ENCODE measurements around the gene GLIS1. TPM values are rescaled to one million over a fixed set of nuclear protein-coding genes. Genes with fewer than 3 reads are reported as not detected.

Gene GLIS1
- polyA plus RNA-seq, 1 donor (not counting 4 experiments of a cell fraction or from before 2014, with no cell fraction given), result not detected

DNA sequence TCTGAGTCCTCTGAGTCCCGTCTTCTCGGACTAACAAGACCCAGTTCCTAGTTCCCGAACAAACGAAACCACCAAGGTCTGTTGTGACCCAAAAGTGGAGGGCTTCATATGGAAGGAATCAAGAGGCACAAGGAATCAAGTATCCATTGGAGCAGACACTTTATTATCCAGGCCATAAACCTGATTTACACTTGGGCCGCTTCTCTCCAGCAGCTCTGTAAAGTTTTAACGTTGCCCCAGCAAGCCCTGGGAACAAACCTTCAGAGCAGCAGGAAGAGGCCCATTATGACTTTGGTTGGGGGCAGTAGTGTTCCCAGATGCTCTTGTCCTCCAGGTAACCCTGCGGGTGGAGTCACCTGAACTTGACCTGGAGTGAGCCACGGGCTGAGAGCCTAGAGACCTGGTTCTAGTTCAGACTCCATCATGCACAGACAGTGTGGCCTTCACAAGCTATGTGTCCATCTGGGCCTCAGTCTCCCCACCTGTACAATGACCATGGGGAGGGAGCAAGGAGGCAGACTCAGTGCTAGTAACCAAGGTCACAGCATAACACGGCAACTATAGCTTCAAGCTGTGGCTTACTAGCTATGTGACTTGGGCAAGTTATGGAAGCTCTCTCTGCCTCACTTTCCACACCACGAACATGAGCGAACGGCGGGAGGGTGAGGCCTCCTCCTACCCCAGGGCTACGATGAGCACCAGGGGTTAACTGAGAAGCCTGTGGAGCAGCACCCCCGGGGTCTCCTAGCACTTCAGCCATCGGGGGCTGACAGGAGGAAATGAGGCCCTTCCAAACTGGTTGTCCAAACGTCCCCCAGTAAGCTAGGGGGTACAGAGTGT lies 95.7 kb downstream of the GLIS1 start:
- no peak overlapping the region for H2AFZ ChIP-seq (ENCODE audit: control insufficient read depth, low read length)
- no peaks in the 10 kb centered on the region for H3K9me1 ChIP-seq (ENCODE audit: control insufficient read depth, extremely low read depth, insufficient read depth, low read length)
- H3K9ac ChIP-seq (ENCODE audit: control insufficient read depth, extremely low read depth, insufficient read depth, low read length), result no peak overlapping the region
- dilution Hi-C loops (cut with MboI; ENCODE audit: extremely low pct_ligation_motif_present, low sequenced_read_pairs), result no loop called here
- no peak for DNase-seq (ENCODE audit: low read depth, low spot score)
- H4K20me1 ChIP-seq (ENCODE audit: control insufficient read depth, extremely low read depth, insufficient read depth, low read length), result no peaks in the 10 kb centered on the region
- no peaks in the 10 kb centered on the region for H3K36me3 ChIP-seq (ENCODE audit: control insufficient read depth in 2 of 2, extremely low read depth in 1 of 2, insufficient read depth in 2 of 2, low read length in 2 of 2)
- no peak overlapping the region for H3K27ac ChIP-seq (ENCODE audit: control insufficient read depth, insufficient read depth, low read length)
- no peak overlapping the region for H3K4me3 ChIP-seq (ENCODE audit: control insufficient read depth in 2 of 3, extremely low read depth in 1 of 3, insufficient read depth in 2 of 3, low read depth in 1 of 3, low read length in 3 of 3)
- H3K4me1 ChIP-seq (ENCODE audit: control insufficient read depth, extremely low read depth, insufficient read depth, low read length), result peaks cover 5% of the 10 kb centered on the region
- H3K27me3 ChIP-seq (ENCODE audit: control insufficient read depth, extremely low read depth, insufficient read depth, low read length), result peaks cover 14% of the 10 kb centered on the region
- FAIRE-seq, result no peak
- no peaks in the 10 kb centered on the region for H3K79me2 ChIP-seq (ENCODE audit: control insufficient read depth, insufficient read depth, low read length)
- no peaks in the 10 kb centered on the region for H3K9me3 ChIP-seq (ENCODE audit: control insufficient read depth, low read depth, low read length)
- H3K4me2 ChIP-seq (ENCODE audit: control insufficient read depth, extremely low read depth, insufficient read depth, low read depth, low read length), result no peak overlapping the region
- no peak for TF ChIP-seq CTCF (optimal IDR thresholded peaks at IDR 0.05 in 1 of 3, IDR thresholded peaks at IDR 0.05 in 1 of 3, conservative IDR thresholded peaks at IDR 0.05 in 1 of 3; ENCODE audit: extremely low read depth in 1 of 3, insufficient read depth in 2 of 3, low read length in 3 of 3)
- TF ChIP-seq EZH2 (IDR thresholded peaks at IDR 0.05; ENCODE audit: low read length), result no peak

DNA sequence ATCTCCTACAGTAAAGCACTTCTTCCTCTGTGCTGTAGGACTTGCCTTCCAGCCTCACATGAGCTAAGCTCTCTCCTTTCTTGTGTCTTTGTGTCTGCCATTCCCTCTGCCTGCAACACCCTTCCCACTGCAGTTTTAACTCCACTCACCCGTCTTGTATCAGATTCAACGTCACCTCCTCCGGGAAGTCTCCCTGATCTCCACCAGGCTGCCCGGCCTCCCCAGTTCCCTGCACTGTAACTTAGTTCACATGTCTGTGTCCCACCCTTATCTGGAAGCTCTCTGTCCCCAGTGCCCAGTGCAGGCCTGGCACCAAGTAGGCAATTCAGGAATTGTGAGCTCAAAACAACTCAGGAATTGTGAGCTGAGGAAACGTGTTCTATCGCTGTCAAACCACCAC lies 96.4 kb downstream of the GLIS1 start:
- TF ChIP-seq CTCF (optimal IDR thresholded peaks at IDR 0.05 in 1 of 3, IDR thresholded peaks at IDR 0.05 in 1 of 3, conservative IDR thresholded peaks at IDR 0.05 in 1 of 3; ENCODE audit: extremely low read depth in 1 of 3, insufficient read depth in 2 of 3, low read length in 3 of 3), result no peak
- TF ChIP-seq EZH2 (IDR thresholded peaks at IDR 0.05; ENCODE audit: low read length), result no peak
- H3K4me2 ChIP-seq (ENCODE audit: control insufficient read depth, extremely low read depth, insufficient read depth, low read depth, low read length), result no peak overlapping the region
- H3K27ac ChIP-seq (ENCODE audit: control insufficient read depth, insufficient read depth, low read length), result no peak overlapping the region
- no peaks in the 10 kb centered on the region for H3K36me3 ChIP-seq (ENCODE audit: control insufficient read depth in 2 of 2, extremely low read depth in 1 of 2, insufficient read depth in 2 of 2, low read length in 2 of 2)
- FAIRE-seq (no peak), DNase-seq (ENCODE audit: low read depth, low spot score) (no peak)
- H3K27me3 ChIP-seq (ENCODE audit: control insufficient read depth, extremely low read depth, insufficient read depth, low read length), result peaks cover 14% of the 10 kb centered on the region
- no peaks in the 10 kb centered on the region for H3K79me2 ChIP-seq (ENCODE audit: control insufficient read depth, insufficient read depth, low read length)
- no peak overlapping the region for H3K9ac ChIP-seq (ENCODE audit: control insufficient read depth, extremely low read depth, insufficient read depth, low read length)
- no peaks in the 10 kb centered on the region for H4K20me1 ChIP-seq (ENCODE audit: control insufficient read depth, extremely low read depth, insufficient read depth, low read length)
- H3K4me1 ChIP-seq (ENCODE audit: control insufficient read depth, extremely low read depth, insufficient read depth, low read length), result peaks cover 5% of the 10 kb centered on the region
- dilution Hi-C loops (cut with MboI; ENCODE audit: extremely low pct_ligation_motif_present, low sequenced_read_pairs), result no loop called here
- H3K9me1 ChIP-seq (ENCODE audit: control insufficient read depth, extremely low read depth, insufficient read depth, low read length), result no peaks in the 10 kb centered on the region
- no peak overlapping the region for H2AFZ ChIP-seq (ENCODE audit: control insufficient read depth, low read length)
- no peaks in the 10 kb centered on the region for H3K9me3 ChIP-seq (ENCODE audit: control insufficient read depth, low read depth, low read length)
- H3K4me3 ChIP-seq (ENCODE audit: control insufficient read depth in 2 of 3, extremely low read depth in 1 of 3, insufficient read depth in 2 of 3, low read depth in 1 of 3, low read length in 3 of 3), result no peak overlapping the region

All from keratinocyte (primary cell).